SIG-M5 treated with dmso at 0.1 percent for 504 hours (cell line): ENCODE measurements around the gene RAB3GAP1.
A peak's percentile ranks its signal among the peaks of the same experiment; 100 is the strongest.
"Not testable (repeated sequence)": the region's sequence is repeated elsewhere in the genome, so short reads cannot be mapped to it uniquely, and the experiment has no call there.

Source experiments
- DNase-seq: peaks from one replicate; lab custom pipeline; 2025; ENCODE audit not compliant: unreplicated experiment; lab: John Stamatoyannopoulos, UW

RAB3GAP1 gene

DNA sequence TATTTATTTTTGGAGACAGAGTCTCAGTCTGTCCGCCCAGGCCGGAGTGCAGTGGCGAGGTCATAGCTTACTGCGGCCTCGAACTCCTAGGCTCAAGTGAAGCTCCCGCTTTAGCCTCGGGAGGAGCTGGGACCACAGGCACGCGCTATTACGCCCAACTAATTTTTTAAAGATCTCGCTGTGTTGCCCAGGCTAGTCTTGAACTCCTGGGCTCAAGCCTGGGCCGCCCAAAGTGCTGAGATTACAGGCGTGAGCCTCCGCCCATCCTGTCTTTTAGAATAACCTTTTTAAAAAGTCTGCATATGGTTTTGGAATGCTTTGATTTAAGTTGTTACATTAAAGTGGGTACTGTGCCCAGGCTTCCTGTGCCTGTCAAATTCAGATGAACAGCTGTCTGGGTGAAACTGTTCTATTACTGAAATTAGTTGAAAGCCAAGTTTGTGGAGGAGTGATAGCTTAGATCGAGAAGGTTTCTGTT lies 944 bp downstream of the RAB3GAP1 start:
- no peak for DNase-seq

DNA sequence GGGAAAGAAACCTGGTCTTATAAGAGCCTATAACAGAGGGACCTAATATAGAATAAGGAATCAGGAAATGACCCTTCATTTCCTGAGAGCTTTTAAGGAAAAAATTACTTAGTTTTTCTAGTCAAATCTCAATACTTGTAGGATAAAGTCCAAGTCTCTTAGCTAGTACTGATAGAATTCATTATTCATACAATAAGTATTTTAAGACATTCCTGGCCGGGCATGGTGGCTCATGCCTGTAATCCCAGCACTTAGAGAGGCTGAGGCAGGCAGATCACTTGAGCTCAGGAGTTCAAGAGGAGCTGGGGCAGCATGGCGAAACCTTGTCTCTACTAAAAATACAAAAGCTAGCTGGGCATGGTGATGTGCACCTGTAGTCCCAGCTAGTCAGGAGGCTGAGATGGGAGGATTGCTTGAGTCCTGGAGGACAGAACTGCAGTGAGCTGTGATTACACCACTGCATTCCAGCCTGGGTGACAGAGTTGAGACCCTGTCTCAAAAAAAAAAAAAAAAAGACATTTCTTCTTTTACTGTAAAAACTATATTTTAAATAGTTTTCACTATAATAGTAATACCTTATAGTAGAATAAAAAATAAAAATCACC lies 3.2 kb downstream of the RAB3GAP1 start:
- DNase-seq, result no peak

DNA sequence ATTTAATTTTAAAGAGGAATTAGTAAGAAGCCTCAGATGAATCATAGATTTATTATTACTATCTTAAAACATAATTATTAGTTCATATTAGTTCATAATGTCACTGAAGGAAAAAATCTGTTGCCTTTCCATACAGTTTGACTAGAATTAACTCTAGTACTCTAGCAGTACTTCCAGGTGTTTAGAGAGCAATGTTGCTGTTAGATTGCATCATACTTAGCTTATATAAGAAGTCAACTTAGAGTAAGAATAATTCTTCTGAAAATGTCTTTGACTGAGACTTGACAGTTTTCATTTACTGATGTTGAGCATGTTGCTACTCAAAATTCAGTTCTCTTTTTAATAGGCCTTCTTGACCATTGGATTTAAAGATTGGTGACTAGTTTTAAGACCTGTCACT lies 4.7 kb downstream of the RAB3GAP1 start:
- no peak for DNase-seq

GRCh38 chr2:135059577-135059976 lies 7.5 kb downstream of the RAB3GAP1 start:
- DNase-seq, result no peak

DNA sequence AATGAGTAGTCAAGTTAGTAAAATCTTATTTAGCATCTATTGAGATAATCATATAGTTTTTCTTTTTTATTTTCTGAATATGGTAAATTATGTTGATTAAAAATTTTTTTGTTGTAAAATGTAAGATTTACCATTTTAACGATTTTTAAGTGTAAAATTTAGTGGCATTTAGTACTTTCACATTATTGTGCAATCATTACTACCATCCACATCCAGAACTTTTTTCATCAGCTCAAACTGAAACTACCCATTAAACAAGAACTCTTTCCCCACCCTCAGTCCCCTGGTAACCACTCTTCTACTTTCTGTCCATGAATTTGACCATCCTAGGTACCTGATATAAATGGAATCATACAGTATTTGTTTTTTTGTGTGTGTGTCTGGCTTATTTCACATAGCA lies 11.1 kb downstream of the RAB3GAP1 start:
- peak; percentile 8 for DNase-seq

DNA sequence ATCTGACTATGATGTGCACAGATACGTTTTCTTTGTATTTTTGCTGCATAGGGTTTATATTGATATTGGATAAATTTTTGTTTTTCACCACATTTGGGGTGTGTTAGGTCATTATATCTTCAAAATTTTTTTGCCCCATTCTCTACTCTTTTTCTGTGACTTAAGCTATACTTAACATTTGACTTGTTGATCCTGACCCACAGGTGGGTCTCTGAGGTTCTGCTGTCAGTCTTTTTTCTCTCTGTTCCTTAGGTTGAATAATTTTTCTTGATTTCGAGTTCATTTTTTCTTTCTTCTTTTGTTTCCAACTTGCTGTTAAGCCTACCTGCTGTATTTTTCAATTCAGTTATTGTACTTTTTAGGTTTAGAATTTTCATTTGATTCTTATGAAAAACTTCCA lies 12.1 kb downstream of the RAB3GAP1 start:
- DNase-seq, result no peak

DNA sequence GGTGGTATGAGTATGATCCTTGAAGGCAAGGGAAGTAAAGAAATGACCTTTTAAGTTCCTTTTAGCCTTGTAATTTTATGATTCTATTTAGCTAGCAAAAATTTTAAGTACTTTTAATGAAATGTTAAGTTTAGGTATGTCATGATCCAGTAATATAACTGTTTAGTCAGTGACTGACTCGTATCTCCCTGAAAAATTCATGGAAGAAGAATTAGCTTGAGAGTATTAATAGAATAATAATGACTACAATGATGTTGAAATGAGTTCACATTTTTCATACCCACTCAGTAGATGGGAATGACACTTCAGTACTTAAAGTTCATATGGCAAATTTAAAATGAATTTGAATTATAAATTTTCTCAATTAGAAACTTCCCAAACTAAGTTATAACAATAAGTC lies 14.6 kb downstream of the RAB3GAP1 start:
- DNase-seq, result no peak

DNA sequence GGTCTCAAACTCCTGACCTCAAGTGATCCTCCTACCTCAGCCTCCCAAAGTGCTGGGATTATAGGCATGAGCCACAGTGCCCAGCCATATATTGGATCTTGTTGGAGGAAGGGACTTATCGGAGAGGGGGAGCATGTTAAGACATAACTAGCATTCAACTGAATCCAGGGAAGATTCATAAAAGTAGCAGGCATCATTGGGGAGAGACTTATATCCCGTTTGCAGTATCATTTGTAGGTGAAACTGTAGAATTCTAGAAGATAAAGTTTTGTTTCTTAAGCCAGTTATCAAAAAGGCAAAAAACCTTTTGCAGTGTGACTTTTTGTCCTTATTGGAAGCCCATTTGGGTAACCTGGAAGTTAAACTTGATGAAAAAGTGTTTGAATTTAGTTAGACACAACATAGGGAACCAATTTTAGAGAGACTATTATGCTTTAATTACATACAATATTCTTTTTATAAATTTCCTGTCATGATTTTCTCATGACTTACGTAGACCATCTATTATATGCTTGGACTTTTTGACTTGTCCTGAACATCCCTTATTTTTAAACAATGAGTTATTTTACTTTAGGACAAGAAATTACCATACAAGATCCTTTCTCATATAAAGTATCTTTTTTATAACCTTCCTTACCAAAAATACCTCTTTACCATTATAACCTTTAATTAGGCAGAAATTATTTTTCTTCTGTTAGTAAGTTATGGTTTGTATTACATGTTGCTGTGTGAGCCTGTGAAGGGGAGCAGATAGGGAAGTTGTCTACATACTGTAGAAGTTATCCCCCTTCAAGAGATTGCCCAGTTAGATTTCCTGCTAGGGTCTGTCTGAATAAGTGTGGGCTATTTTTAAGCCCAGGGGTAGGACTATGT lies 20.3 kb downstream of the RAB3GAP1 start:
- DNase-seq, result no peak

DNA sequence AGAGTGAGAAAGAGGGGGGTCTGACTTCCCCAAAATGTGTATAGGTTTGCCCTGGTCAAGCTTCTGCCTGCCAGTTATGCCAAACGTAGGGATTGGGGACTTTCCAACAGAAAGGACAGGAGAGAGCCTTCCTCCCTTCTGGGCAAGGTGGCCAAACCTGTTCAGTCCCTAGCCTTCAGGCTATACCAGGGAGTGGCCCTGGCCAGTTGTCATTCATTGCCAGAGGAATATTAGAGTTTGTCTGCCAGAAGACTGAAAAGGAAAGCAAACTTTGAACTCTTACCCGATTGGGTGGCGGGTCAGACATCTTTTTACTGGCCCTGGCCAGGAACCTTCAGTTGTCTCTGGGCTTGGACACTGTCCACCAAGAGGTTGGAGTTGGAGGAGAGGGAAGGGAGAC lies 22.1 kb downstream of the RAB3GAP1 start:
- DNase-seq, result peak; percentile 49

GRCh38 chr2:135076556-135076955 lies 24.5 kb downstream of the RAB3GAP1 start:
- DNase-seq, result no peak

DNA sequence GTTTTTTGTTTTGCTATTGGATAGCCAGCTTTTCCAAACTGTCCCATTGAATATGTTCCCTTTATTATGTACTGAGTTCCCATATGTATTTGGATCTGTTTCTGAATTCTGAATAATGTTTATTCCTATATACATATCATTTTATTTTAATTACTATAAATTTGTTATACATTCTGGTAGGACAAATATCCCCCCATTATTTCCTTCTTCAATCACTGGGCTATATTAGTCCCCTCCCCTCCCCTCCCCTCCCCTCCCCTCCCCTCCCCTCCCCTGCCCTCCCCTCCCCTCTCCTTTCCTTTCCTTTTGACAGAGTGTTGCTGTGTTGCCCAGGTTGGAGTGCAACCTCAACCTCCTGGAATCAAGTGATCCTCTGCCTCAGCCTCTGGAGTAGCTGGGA lies 26.3 kb downstream of the RAB3GAP1 start:
- DNase-seq, result no peak

GRCh38 chr2:135086222-135086621 lies 34.1 kb downstream of the RAB3GAP1 start:
- no peak for DNase-seq

GRCh38 chr2:135089597-135089996 lies 37.5 kb downstream of the RAB3GAP1 start:
- not testable (repeated sequence) for DNase-seq

DNA sequence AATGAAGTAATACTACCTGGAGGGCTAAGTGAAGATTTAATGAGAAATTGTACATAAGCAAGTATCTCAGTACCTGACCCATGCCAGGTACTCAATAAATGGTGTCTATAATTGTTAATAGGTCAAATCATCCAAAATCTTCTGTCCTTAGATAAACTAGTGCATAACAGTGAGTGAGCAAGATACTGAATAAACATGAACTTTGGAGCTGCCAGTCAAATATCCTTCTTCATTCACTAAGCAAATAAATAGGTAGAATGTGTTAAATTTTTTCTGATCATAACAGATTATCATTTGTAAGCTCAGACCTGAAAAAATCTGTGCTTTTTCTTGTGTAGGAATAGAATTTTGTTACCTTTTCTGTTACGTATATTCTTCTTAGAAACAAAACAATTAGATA lies 39.6 kb downstream of the RAB3GAP1 start:
- DNase-seq, result no peak

GRCh38 chr2:135093193-135093592 lies 41.1 kb downstream of the RAB3GAP1 start:
- no peak for DNase-seq

DNA sequence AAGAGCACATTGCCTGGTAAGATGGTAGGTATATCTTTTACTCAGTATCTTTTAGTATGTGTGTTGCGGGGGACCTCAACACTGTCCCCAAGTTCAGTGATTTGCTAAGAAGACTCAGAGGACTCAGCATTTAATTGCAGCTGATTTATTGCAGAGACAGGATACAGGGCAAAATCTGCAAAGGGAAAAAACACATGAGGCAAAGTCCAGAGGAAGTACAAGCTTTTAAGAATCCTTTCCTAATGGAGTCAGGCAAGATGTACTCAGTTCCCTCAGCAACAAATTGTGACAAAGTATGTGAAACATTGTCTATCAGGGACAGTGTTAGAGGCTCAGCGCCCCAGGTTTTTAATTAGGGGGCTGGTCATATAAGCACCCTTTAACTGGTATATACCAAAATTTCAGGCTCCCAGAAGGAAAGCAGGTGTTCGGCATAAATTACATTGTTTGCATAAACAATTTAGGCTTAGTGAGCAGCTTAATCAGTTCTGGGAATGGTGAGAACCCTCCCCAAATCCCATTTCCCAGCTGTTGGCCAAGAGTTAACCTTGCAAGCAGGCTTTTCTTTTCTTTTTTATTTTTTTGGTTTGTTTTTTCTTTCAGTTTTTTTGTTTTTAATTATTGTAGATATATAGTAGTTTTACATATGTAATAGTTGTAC lies 41.7 kb downstream of the RAB3GAP1 start:
- DNase-seq, result no peak

DNA sequence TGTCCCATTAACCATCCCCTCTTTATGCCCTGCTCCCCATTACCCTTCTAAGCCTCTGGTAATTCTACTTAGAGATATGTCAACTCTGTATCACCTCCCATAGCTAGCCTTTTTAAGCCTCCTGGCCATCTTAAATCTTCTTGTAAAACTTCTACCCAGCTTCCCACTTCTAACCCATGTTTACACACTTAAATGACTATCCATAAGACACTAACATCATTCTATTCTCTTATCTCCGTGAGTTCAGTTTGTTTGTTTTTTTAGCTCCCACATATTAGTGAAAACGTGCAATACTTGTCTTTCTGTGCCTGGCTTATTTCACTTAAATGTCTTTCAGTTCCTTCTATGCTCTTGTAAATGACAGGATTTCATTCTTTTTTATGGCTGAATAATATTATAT lies 42.4 kb downstream of the RAB3GAP1 start:
- DNase-seq, result no peak

- DNase-seq, result no peak
These were observed 43.5 kb downstream of the RAB3GAP1 start for GRCh38 chr2:135095591-135095990.

DNA sequence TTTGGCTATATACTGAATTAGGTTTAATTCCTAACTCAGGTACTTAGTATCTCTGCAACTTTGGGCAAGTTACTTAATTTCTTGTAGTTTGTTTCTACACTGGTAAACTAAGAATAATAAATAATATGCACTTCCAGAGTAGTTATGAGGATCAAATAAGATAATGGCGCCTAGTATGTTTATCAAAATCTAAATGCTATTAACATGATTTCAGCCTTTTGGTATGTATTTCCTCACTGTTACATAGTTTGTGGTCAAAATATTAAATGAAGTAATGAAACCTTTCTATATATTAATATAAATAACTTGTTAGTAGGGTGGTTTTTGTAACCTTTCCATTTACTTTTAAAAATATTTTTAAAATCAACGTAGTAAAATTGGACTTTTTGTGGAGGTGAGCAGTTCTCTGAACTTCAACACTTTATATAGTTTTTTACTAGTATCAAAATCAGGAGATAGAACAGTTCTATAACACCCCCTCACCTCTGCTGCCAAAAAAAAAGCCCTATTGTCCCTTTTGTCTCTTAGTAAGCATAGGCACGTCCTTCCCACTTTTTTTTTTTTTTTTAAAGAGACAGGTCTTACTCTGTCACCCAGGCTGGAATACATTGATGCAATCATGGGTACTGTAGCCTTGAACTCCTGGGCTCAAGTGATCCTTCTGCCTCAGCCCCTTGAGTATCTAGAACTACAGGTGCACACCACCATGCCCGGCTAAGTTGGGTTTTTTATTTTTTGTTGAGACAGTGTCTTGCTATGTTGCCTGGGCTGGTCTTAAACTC lies 44.8 kb downstream of the RAB3GAP1 start:
- no peak for DNase-seq

GRCh38 chr2:135097532-135098231 lies 45.6 kb downstream of the RAB3GAP1 start:
- no peak for DNase-seq
